ENCODE measurements around the gene MOSMO.
"Not testable (repeated sequence)": the region's sequence is repeated elsewhere in the genome, so short reads cannot be mapped to it uniquely, and the experiment has no call there.

The MOSMO gene

GRCh38 chr16:22034503-22034902, 26.6 kb downstream of the MOSMO start:
- H4K20me1 ChIP-seq (ENCODE audit: insufficient read depth, low read length) = no peaks in the 10 kb centered on the region
- H3K36me3 ChIP-seq (replicated peaks; ENCODE audit: low read depth, low read length) = peaks cover 25% of the 10 kb centered on the region
- peak overlapping the region; percentile 65 for H3K4me3 ChIP-seq (ENCODE audit: low read length)
- H3K9me3 ChIP-seq (ENCODE audit: insufficient read depth, low read length) = no peaks in the 10 kb centered on the region; the same call in 1 of the 2 replicates
- peaks cover 24% of the 10 kb centered on the region for H3K79me2 ChIP-seq (ENCODE audit: low read length)
- H3K4me1 ChIP-seq (ENCODE audit: low read length) = peaks cover 34% of the 10 kb centered on the region
- no peak overlapping the region for H2AFZ ChIP-seq (ENCODE audit: low read depth, low read length)
- peak overlapping the region; percentile 78 for H3K9ac ChIP-seq (ENCODE audit: low read length)
- peak overlapping the region; percentile 97 for H3K27ac ChIP-seq (ENCODE audit: low read length)
- H3K27me3 ChIP-seq (ENCODE audit: low read depth, low read length) = no peaks in the 10 kb centered on the region
- peak overlapping the region; percentile 98 for H3K4me2 ChIP-seq (ENCODE audit: low read length)
- TF ChIP-seq EZH2phosphoT487 (IDR thresholded peaks at IDR 0.05; ENCODE audit: low read depth) (no peak), CTCF (IDR thresholded peaks at IDR 0.05; ENCODE audit: low read depth, low read length) (no peak)

GRCh38 chr16:22035153-22035552, 27.2 kb downstream of the MOSMO start:
- Histone ChIP-seq H4K20me1 (ENCODE audit: insufficient read depth, low read length) (no peaks in the 10 kb centered on the region), H3K9me3 (ENCODE audit: insufficient read depth, low read length) (no peaks in the 10 kb centered on the region; the same call in 1 of the 2 replicates), H3K27me3 (ENCODE audit: low read depth, low read length) (no peaks in the 10 kb centered on the region), H3K4me3 (ENCODE audit: low read length) (peak overlapping the region; percentile 65), H3K4me2 (ENCODE audit: low read length) (peak overlapping the region; percentile 98), H3K4me1 (ENCODE audit: low read length) (peaks cover 34% of the 10 kb centered on the region), H3K9ac (ENCODE audit: low read length) (peak overlapping the region; percentile 78), H2AFZ (ENCODE audit: low read depth, low read length) (no peak overlapping the region), H3K79me2 (ENCODE audit: low read length) (peaks cover 21% of the 10 kb centered on the region), H3K36me3 (replicated peaks; ENCODE audit: low read depth, low read length) (peaks cover 25% of the 10 kb centered on the region), H3K27ac (ENCODE audit: low read length) (peak overlapping the region; percentile 97)
- TF ChIP-seq CTCF (IDR thresholded peaks at IDR 0.05; ENCODE audit: low read depth, low read length) (no peak), EZH2phosphoT487 (IDR thresholded peaks at IDR 0.05; ENCODE audit: low read depth) (no peak)

GRCh38 chr16:22043882-22044281, 36.0 kb downstream of the MOSMO start:
- H3K4me2 ChIP-seq (ENCODE audit: low read length); H3K36me3 ChIP-seq (replicated peaks; ENCODE audit: low read depth, low read length); H3K9me3 ChIP-seq (ENCODE audit: insufficient read depth, low read length); H3K79me2 ChIP-seq (ENCODE audit: low read length); H3K9ac ChIP-seq (ENCODE audit: low read length); H2AFZ ChIP-seq (ENCODE audit: low read depth, low read length); H4K20me1 ChIP-seq (ENCODE audit: insufficient read depth, low read length); H3K4me1 ChIP-seq (ENCODE audit: low read length); H3K27me3 ChIP-seq (ENCODE audit: low read depth, low read length); H3K4me3 ChIP-seq (ENCODE audit: low read length); H3K27ac ChIP-seq (ENCODE audit: low read length): not testable (repeated sequence)

GRCh38 chr16:22045888-22046287, 38.0 kb downstream of the MOSMO start:
- not testable (repeated sequence) for H3K36me3 ChIP-seq (replicated peaks; ENCODE audit: low read depth, low read length); H4K20me1 ChIP-seq (ENCODE audit: insufficient read depth, low read length); H3K27me3 ChIP-seq (ENCODE audit: low read depth, low read length); H3K4me3 ChIP-seq (ENCODE audit: low read length); H3K27ac ChIP-seq (ENCODE audit: low read length); H2AFZ ChIP-seq (ENCODE audit: low read depth, low read length); H3K4me2 ChIP-seq (ENCODE audit: low read length); H3K9ac ChIP-seq (ENCODE audit: low read length); H3K79me2 ChIP-seq (ENCODE audit: low read length); H3K9me3 ChIP-seq (ENCODE audit: insufficient read depth, low read length)
- peaks cover 17% of the 10 kb centered on the region for H3K4me1 ChIP-seq (ENCODE audit: low read length)

GRCh38 chr16:22050963-22051362, 43.1 kb downstream of the MOSMO start:
- Histone ChIP-seq H4K20me1 (ENCODE audit: insufficient read depth, low read length) (no peaks in the 10 kb centered on the region), H3K4me2 (ENCODE audit: low read length) (no peak overlapping the region), H3K27ac (ENCODE audit: low read length) (no peak overlapping the region), H3K36me3 (replicated peaks; ENCODE audit: low read depth, low read length) (no peaks in the 10 kb centered on the region), H3K27me3 (ENCODE audit: low read depth, low read length) (no peaks in the 10 kb centered on the region), H3K9me3 (ENCODE audit: insufficient read depth, low read length) (no peaks in the 10 kb centered on the region), H3K9ac (ENCODE audit: low read length) (no peak overlapping the region), H2AFZ (ENCODE audit: low read depth, low read length) (no peak overlapping the region), H3K79me2 (ENCODE audit: low read length) (peaks cover 7% of the 10 kb centered on the region; the same call in 1 of the 2 replicates), H3K4me3 (ENCODE audit: low read length) (no peak overlapping the region), H3K4me1 (ENCODE audit: low read length) (peaks cover 31% of the 10 kb centered on the region)
- TF ChIP-seq CTCF (IDR thresholded peaks at IDR 0.05; ENCODE audit: low read depth, low read length) = no peak
- no peak for TF ChIP-seq EZH2phosphoT487 (IDR thresholded peaks at IDR 0.05; ENCODE audit: low read depth)
